CD4-positive, alpha-beta T cell treated with Interleukin-12 subunit alpha and Interleukin-12 subunit beta, for 1 hour (primary cell): ENCODE results near the gene POLR3B.
A peak's percentile ranks its signal among the peaks of the same experiment; 100 is the strongest.
"Not testable (repeated sequence)": the region's sequence is repeated elsewhere in the genome, so short reads cannot be mapped to it uniquely, and the experiment has no call there.

Experiments
- DNase-seq: peaks from one replicate; pipeline ENCODE4 v3.0.0-alpha.2; 2020

POLR3B gene

GRCh38 chr12:106343214-106343528 is 14.4 kb upstream of the POLR3B start:
- DNase-seq = no peak

- DNase-seq = no peak
These were observed 13.4 kb upstream of the POLR3B start for GRCh38 chr12:106344131-106344530.

GRCh38 chr12:106345746-106346145 is 11.8 kb upstream of the POLR3B start:
- peak; percentile 7 for DNase-seq

GRCh38 chr12:106348411-106348810 is 9.1 kb upstream of the POLR3B start:
- DNase-seq = no peak

DNA sequence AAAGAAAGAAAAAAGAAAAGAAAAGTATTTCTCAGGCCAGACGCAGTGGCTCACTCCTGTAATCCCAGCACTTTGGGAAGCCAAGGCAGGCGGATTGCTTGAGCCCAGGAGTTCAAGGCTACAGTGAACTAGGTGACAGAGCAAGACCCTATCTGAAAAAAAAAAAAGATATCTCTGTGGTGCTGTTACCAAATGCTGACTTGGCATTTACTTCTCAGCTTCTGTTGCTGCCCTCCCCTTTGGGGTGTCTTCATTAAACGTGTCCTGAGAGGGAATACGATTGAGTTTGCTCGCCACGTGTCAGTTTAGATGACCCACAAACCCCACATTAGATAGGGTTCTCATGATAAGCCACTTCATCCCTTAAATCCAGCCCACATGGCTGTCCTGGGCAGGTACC is 4.4 kb upstream of the POLR3B start:
- DNase-seq = no peak

DNA sequence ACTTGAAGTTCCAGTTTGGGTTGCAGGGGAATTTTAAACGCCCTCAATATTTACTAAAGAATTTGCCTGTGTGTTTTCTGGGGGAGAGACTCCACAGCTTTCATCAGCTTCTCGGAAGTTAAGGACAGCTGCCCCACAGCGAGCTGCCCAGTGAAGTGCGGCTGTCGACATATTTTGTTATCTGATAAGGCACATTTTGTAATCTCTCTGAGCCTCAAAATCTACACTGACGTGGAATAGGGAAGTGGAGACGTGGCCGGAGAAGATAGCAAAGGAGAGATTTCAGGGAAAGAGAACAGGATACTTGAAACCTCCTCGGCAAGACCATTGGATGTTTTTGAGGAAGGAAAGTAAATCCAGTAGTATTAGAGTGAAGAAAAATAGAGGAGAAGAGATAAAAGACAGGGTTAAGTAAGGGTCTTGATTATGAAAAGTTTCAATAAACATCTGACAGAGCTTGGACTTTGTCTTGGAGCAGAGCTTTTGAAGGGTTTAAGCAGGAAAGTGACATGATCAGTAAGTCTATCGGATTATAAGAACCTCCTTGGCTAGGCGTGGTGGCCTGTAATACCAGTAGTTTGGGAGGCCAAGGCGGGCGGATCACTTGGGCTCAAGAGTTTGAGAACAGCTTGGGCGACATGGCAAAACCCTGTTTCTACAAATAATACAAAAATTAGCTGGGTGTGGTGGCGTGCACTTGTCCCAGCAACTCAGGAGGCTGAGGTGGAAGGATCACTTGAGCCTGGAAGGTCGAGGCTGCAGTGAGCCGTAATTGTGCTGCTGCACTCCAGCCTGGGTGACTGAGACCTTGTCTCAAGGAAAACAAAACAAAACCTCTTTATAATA is 1.1 kb downstream of the POLR3B start:
- no peak for DNase-seq

- no peak for DNase-seq
These were observed 2.3 kb downstream of the POLR3B start for GRCh38 chr12:106359646-106360399.

DNA sequence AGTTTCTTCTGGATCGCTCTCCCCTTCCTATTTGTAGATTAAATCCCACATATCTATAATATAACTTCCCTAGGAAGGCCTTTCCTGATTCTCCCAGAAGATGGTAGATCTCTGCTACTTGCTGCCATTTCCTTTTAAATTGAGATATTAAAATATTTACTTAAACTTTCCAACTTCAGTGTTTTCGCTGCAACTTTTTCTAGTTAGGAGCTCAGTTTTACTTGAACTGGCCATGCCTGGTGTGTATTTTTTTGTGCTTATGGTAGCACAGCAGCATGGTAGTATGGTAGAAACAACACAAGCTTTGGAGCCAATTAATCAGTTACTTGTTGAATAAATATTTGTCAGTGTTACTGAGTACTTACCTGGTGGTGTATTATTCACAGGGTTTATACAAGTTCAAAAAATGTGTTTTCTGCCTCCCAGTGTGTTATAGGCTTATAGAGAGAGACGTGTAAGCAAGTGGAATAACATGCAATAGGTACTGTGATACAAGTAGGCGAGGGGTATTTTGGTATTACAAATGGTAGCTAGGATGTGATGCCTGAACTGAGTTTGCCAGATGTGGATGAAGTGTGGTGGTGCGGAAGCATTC is 2.9 kb downstream of the POLR3B start:
- DNase-seq = no peak

- DNase-seq = no peak
These were observed 5.4 kb downstream of the POLR3B start for GRCh38 chr12:106362971-106363370.

DNA sequence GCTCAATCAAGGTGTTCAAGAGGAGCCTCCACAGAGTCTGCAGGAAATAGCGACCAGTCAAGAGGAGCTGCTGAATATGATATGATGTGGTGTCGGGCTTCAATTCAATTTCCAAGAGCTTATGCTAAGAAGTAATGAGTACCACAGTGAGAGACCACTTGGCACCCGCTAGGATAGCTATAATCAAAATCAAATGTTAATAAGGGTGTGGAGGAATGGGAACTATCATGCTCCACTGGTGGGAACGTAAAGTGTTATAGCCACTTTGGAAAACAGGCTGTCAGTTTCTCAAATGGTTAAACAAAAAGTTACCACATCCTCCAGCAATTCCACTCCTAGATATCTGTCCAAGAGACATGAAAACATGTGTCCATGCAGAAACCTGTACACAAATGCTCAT is 6.7 kb downstream of the POLR3B start:
- DNase-seq = no peak

- no peak for DNase-seq
These were observed 12.2 kb downstream of the POLR3B start for GRCh38 chr12:106369624-106370346.

- no peak for DNase-seq
These were observed 21.2 kb downstream of the POLR3B start for GRCh38 chr12:106378788-106379187.

GRCh38 chr12:106380954-106381353 is 23.4 kb downstream of the POLR3B start:
- no peak for DNase-seq

DNA sequence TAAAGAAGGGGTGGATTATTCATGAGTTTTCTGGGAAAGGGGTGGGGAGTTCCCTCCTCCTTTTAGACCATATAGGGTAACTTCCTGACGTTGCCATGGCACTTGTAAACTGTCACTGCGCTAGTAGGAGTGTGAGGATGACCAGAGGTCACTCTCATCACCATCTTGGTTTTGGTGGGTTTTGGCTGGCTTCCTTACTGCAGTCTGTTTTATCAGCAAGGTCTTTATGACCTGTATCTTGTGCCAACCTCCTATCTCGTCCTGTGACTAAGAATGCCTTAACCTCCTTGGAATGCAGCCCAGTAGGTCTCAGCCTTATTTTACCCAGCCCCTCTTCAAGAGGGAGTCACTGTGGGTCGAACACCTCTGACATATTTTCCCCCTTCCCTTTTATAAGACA is 24.3 kb downstream of the POLR3B start:
- not testable (repeated sequence) for DNase-seq

- no peak for DNase-seq
These were observed 29.4 kb downstream of the POLR3B start for GRCh38 chr12:106386813-106387535.

GRCh38 chr12:106387848-106388377 is 30.4 kb downstream of the POLR3B start:
- no peak for DNase-seq

DNA sequence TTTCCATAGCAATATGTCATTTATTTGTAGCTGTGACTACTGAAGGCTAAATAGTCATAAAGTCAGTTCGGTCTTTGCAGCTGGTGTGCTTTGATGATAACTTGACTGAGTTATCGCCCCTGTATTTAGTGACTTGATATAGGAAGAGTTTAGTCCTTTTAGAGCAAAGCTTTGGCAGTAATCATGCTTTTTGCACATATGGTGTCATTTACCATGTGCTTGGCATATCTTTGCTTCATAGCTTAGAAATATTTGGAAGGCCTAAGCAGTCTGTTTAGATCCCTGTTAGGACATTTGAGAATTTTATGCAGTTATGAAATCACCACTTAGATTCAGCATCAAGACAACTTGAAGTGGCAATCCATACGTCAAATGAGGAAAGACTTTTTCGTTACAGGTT is 31.6 kb downstream of the POLR3B start:
- DNase-seq = no peak

- DNase-seq = no peak
These were observed 35.2 kb downstream of the POLR3B start for GRCh38 chr12:106392759-106393158.

DNA sequence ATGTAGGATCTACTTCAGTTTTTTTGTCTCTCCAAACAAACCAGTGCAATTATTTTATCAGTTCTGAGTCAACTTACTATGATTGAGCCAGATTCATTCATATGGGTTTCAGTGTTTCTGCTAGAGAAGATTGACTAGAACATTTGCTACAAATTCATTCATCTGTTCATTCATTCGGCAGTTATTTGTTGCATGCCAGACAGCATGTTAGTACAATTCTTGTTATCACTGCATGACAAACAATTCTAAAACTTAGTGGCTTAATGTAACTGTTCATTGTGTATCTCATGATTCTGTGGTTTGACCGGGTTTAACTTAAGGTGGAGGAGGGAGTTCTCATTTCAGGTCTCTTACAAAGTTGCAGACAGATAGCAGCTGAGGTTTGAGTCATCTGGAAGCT is 52.3 kb downstream of the POLR3B start:
- no peak for DNase-seq

GRCh38 chr12:106412563-106412962 is 55.0 kb downstream of the POLR3B start:
- DNase-seq = no peak

- no peak for DNase-seq
These were observed 57.6 kb downstream of the POLR3B start for GRCh38 chr12:106415134-106415533.

- no peak for DNase-seq
These were observed 58.7 kb downstream of the POLR3B start for GRCh38 chr12:106416273-106416672.
